PC-3 (cell line): Measurements from ENCODE around the gene PLXNC1. TPM values are rescaled to one million over a fixed set of nuclear protein-coding genes. Genes with fewer than 3 reads are reported as not detected.

Source experiments
- ATAC-seq: fragments of 200-7000 bp; cut with Tn5 transposase; 2 replicates; pipeline ENCODE4 v1.9.1; 2020; ENCODE audit warnings: mild to moderate bottlenecking, moderate library complexity
- BruUV-seq: library from RNA; stranded (reverse); fragments of 400-500 nt; replicated peaks from 2 replicates; lab custom pipeline; 2021; lab: Mats Ljungman, UMichigan
- CTCF ChIA-PET: fragments of 300-600 bp; sonication (Branson Sonifier 250); formaldehyde crosslinking; loops from one replicate; lab custom pipeline; 2022; ENCODE audit warnings: antibody characterized with exemption; lab: Charles Lee
- POLR2A ChIA-PET: fragments of 300-600 bp; sonication (Branson Sonifier 250); formaldehyde crosslinking; loops from one replicate; lab custom pipeline; 2022; ENCODE audit warnings: antibody characterized with exemption; ENCODE audit not compliant: unreplicated experiment; lab: Charles Lee
- DNase-seq: peaks from one replicate; pipeline ENCODE4 v3.0.0-alpha.2; 2015
- H2AFZ ChIP-seq: fragments of 300-600 bp; sonication (generic); 2 replicates; pipeline ENCODE4 v1.6.0; 2016; ENCODE audit warnings: antibody characterized with exemption, low read length
- H3F3A ChIP-seq: fragments of 300-600 bp; sonication (generic); one replicate; pipeline ENCODE4 v1.6.0; 2017; ENCODE audit warnings: antibody characterized with exemption, low read length, control low read depth, mild to moderate bottlenecking; ENCODE audit not compliant: unreplicated experiment
- H3K27ac ChIP-seq: fragments of 300-600 bp; sonication (generic); 2 replicates; pipeline ENCODE4 v1.5.1; 2016; ENCODE audit warnings: mild to moderate bottlenecking, low read length
- H3K27me3 ChIP-seq: fragments of 300-600 bp; sonication (generic); 2 replicates; pipeline ENCODE4 v1.6.1; 2016; ENCODE audit warnings: low read length, mixed read lengths
- H3K36me3 ChIP-seq: fragments of 300-600 bp; sonication (generic); 2 replicates; pipeline ENCODE4 v1.6.1; 2016; ENCODE audit warnings: low read depth, mixed run types, low read length, mixed read lengths
- H3K4me1 ChIP-seq: fragments of 300-600 bp; sonication (generic); 2 replicates; pipeline ENCODE4 v1.5.1; 2016; ENCODE audit warnings: low read length; ENCODE audit not compliant: insufficient read depth
- H3K4me2 ChIP-seq: fragments of 300-600 bp; sonication (generic); 2 replicates; pipeline ENCODE4 v1.6.0; 2016; ENCODE audit warnings: low read length
- H3K4me3 ChIP-seq: fragments of 300-600 bp; sonication (generic); 2 replicates; pipeline ENCODE4 v1.5.1; 2016; ENCODE audit warnings: mild to moderate bottlenecking, low read length, mixed read lengths
- H3K79me2 ChIP-seq: fragments of 300-600 bp; sonication (generic); 2 replicates; pipeline ENCODE4 v1.6.1; 2017; ENCODE audit warnings: low read length, mixed read lengths
- H3K9ac ChIP-seq: fragments of 300-600 bp; sonication (generic); 2 replicates; pipeline ENCODE4 v1.6.0; 2016; ENCODE audit warnings: mild to moderate bottlenecking, low read length
- H3K9me2 ChIP-seq: fragments of 300-600 bp; sonication (generic); replicated peaks from 2 replicates; pipeline ENCODE4 v1.6.1; 2016; ENCODE audit warnings: mixed run types, low read length, mixed read lengths
- H3K9me3 ChIP-seq: fragments of 300-600 bp; sonication (generic); 2 replicates; pipeline ENCODE4 v1.6.1; 2016; ENCODE audit warnings: low read length, mixed read lengths
- H4K20me1 ChIP-seq: fragments of 300-600 bp; sonication (generic); 2 replicates; pipeline ENCODE4 v1.6.1; 2016; ENCODE audit warnings: low read length, mixed read lengths
- CTCF ChIP-seq: fragments of 300-600 bp; sonication (generic); conservative IDR thresholded peaks from 2 replicates; pipeline ENCODE4 v1.5.1; 2017; ENCODE audit warnings: antibody characterized with exemption, low read depth, mild to moderate bottlenecking, low read length
- EZH2 ChIP-seq: fragments of 300-600 bp; sonication (generic); IDR thresholded peaks from one replicate; pipeline ENCODE4 v1.6.1; 2017; ENCODE audit warnings: antibody characterized with exemption, mild to moderate bottlenecking, low read length; ENCODE audit not compliant: unreplicated experiment
- EZH2phosphoT487 ChIP-seq: fragments of 300-600 bp; sonication (generic); IDR thresholded peaks from 2 replicates; pipeline ENCODE4 v1.6.1; 2018; ENCODE audit warnings: mild to moderate bottlenecking, antibody characterized with exemption, low read length, borderline replicate concordance
- intact Hi-C: fragments of 100-400 bp; cut with micrococcal nuclease; formaldehyde crosslinking; loops from 2 replicates; pipeline ENCODE4 v1.9.0; 2023
- total RNA-seq: library from RNA; depleted of rRNA; stranded (reverse); fragments of >200 nt; gene quantifications from 2 replicates; pipeline ENCODE4 v1.2.3, GENCODE V29; 2014

PLXNC1 gene
- total RNA-seq, 1 experiment from 2014 or later: 0.15 TPM

DNA sequence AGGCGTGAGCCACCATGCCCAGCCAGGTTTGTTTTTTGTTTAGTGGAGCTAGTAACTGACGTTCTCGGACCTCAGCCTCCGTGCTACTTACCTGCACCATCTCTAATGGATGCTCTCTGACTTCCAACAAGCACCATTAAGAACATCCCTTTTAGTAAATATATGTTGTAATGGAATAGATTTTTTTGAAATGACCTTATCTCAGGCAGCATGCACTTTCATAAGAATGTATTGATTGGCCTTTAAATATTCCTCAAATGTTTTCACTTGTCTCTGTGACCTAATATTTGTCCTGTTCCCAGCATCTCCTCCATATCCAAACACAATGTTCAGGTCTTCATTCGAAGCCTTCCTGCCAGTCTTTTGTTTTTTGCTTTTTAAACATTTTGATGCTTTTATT is 51.7 kb downstream of the PLXNC1 start:
- H3K36me3 ChIP-seq: no peaks in the 10 kb centered on the region
- CTCF ChIA-PET: no interaction called here

DNA sequence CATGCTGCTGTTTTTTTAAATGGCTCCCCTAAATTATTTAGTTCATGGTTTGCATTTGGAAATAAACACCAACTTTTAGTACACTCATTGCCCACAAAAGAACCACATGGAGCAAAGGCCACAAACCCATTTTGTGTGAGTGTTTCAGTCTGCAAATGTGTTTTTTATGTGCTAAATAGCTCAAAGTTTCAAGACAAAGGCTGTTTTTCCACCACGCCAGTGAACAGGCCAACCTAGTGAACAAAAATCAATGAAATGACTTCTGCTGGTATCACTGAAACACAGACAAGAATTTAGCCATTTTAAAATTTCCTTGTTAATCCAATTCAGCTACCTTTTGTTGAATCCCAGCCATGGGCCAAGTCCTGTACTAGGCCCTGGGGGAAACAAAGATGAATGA is 52.3 kb downstream of the PLXNC1 start:
- ATAC-seq: no peak
- no peak overlapping the region for H3K27ac ChIP-seq
- H3K9ac ChIP-seq: no peak overlapping the region
- no peaks in the 10 kb centered on the region for H3K79me2 ChIP-seq
- no peaks in the 10 kb centered on the region for H4K20me1 ChIP-seq
- POLR2A ChIA-PET: no interaction called here
- no peaks in the 10 kb centered on the region for H3K9me3 ChIP-seq
- intact Hi-C loops: no loop called here
- H3K27me3 ChIP-seq: no peaks in the 10 kb centered on the region
- CTCF ChIA-PET: no interaction called here
- no TSS peak for BruUV-seq
- no peaks in the 10 kb centered on the region for H3K9me2 ChIP-seq
- no peak overlapping the region for H2AFZ ChIP-seq
- H3K36me3 ChIP-seq: no peaks in the 10 kb centered on the region
- no peak for DNase-seq
- no peak overlapping the region for H3K4me3 ChIP-seq
- H3K4me1 ChIP-seq: no peaks in the 10 kb centered on the region
- no peak for TF ChIP-seq EZH2
- no peak for TF ChIP-seq CTCF
- no peak for TF ChIP-seq EZH2phosphoT487
- H3F3A ChIP-seq: no peaks in the 10 kb centered on the region
- H3K4me2 ChIP-seq: no peak overlapping the region

More for the DNA sequence above, 51.7 kb downstream of the PLXNC1 start:
- H4K20me1 ChIP-seq: no peaks in the 10 kb centered on the region
- H3K4me3 ChIP-seq: no peak overlapping the region
- BruUV-seq: no TSS peak
- DNase-seq (no peak), ATAC-seq (no peak)
- H3K9ac ChIP-seq: no peak overlapping the region
- intact Hi-C loops: no loop called here
- H3K9me3 ChIP-seq: no peaks in the 10 kb centered on the region
- H3K27ac ChIP-seq: no peak overlapping the region
- H2AFZ ChIP-seq: no peak overlapping the region
- no peak overlapping the region for H3K4me2 ChIP-seq
- no peaks in the 10 kb centered on the region for H3K9me2 ChIP-seq
- POLR2A ChIA-PET: no interaction called here
- H3K27me3 ChIP-seq: no peaks in the 10 kb centered on the region; the same call in 1 of the 2 replicates
- no peaks in the 10 kb centered on the region for H3K4me1 ChIP-seq
- TF ChIP-seq EZH2: no peak
- TF ChIP-seq CTCF: no peak
- TF ChIP-seq EZH2phosphoT487: no peak
- H3K79me2 ChIP-seq: no peaks in the 10 kb centered on the region
- H3F3A ChIP-seq: no peaks in the 10 kb centered on the region

GRCh38 chr12:94202245-94203180 is 54.1 kb downstream of the PLXNC1 start:
- ChIA-PET CTCF (no interaction called here), POLR2A (no interaction called here)

More at GRCh38 chr12:94202245-94203180, 54.1 kb downstream of the PLXNC1 start:
- no peaks in the 10 kb centered on the region for H3F3A ChIP-seq
- H3K4me3 ChIP-seq: no peak overlapping the region
- DNase-seq (no peak), ATAC-seq (no peak)
- H3K4me1 ChIP-seq: peaks cover 11% of the 10 kb centered on the region
- H3K9me3 ChIP-seq: no peaks in the 10 kb centered on the region
- no peak for TF ChIP-seq EZH2
- no peak for TF ChIP-seq CTCF
- TF ChIP-seq EZH2phosphoT487: no peak
- no TSS peak for BruUV-seq
- H3K27ac ChIP-seq: no peak overlapping the region
- no peaks in the 10 kb centered on the region for H3K27me3 ChIP-seq
- no peak overlapping the region for H3K9ac ChIP-seq
- intact Hi-C loops: no loop called here
- H3K9me2 ChIP-seq: no peaks in the 10 kb centered on the region
- H4K20me1 ChIP-seq: no peaks in the 10 kb centered on the region
- no peak overlapping the region for H2AFZ ChIP-seq
- H3K79me2 ChIP-seq: no peaks in the 10 kb centered on the region
- no peaks in the 10 kb centered on the region for H3K36me3 ChIP-seq
- no peak overlapping the region for H3K4me2 ChIP-seq
